Hepatocyte (in vitro differentiated cells): ENCODE measurements around the gene SIK3.

Experiments
- CTCF ChIP-seq: fragments of 200-600 bp; sonication (generic); IDR thresholded peaks from 2 replicates; pipeline ENCODE4 v1.5.1; 2016; ENCODE audit warnings: antibody characterized with exemption, mild to moderate bottlenecking; ENCODE audit not compliant: poor library complexity
- EZH2 ChIP-seq: fragments of 200-600 bp; sonication (generic); IDR thresholded peaks from 2 replicates; pipeline ENCODE4 v1.6.1; 2016; ENCODE audit warnings: antibody characterized with exemption, mild to moderate bottlenecking, borderline replicate concordance
- EZH2phosphoT487 ChIP-seq: fragments of 200-600 bp; sonication (generic); IDR thresholded peaks from one replicate; pipeline ENCODE4 v1.6.1; 2018; ENCODE audit warnings: antibody characterized with exemption, mild to moderate bottlenecking, low read depth, moderate library complexity; ENCODE audit not compliant: unreplicated experiment, severe bottlenecking

GRCh38 chr11:116984589-116984988 is 113.6 kb downstream of the SIK3 start:
- no peak for TF ChIP-seq CTCF
- TF ChIP-seq EZH2, result no peak
- TF ChIP-seq EZH2phosphoT487, result no peak
